Vagina (tissue), 2 donors: ENCODE results near the gene C6.

Experiments used
- CTCF ChIP-seq, 3 experiments: fragments of 450-650 bp in 2 of 3; fragments of 200-600 bp in 1 of 3; sonication (generic) in 1 of 3; IDR thresholded peaks; one replicate each; pipeline ENCODE4 v1.5.1; 2017 to 2019; ENCODE audit warnings: antibody characterized with exemption in 3 of 3, mild to moderate bottlenecking in 2 of 3, moderate library complexity in 2 of 3
- POLR2A ChIP-seq, 2 donors: fragments of 450-650 bp; IDR thresholded peaks; one replicate each; pipeline ENCODE4 v1.6.1; 2017; ENCODE audit warnings: antibody characterized with exemption in 2 of 2, mild to moderate bottlenecking in 2 of 2, moderate library complexity in 2 of 2

- TF ChIP-seq CTCF (IDR thresholded peaks at IDR 0.05) (no peak), POLR2A (IDR thresholded peaks at IDR 0.05) (no peak)
Measured at GRCh38 chr5:41193456-41194205, 19.7 kb downstream of the C6 start.
